NCI-H128 (cell line): ENCODE data around the gene CERKL.
"Not testable (repeated sequence)": the region's sequence is repeated elsewhere in the genome, so short reads cannot be mapped to it uniquely, and the experiment has no call there.

ENCODE experiments used
- DNase-seq: peaks from one replicate; lab custom pipeline; 2025; ENCODE audit not compliant: unreplicated experiment; lab: John Stamatoyannopoulos, UW

CERKL gene

GRCh38 chr2:181656450-181657291, at the start of gene CERKL:
TSS of gene CERKL (minus strand) at chr2:181657105. CDS start at chr2:181657006, 99 bp downstream.
- no peak for DNase-seq

GRCh38 chr2:181702519-181702918, 45.6 kb upstream of the CERKL start:
- not testable (repeated sequence) for DNase-seq

GRCh38 chr2:181698223-181698622, 41.3 kb upstream of the CERKL start:
- no peak for DNase-seq

- DNase-seq = no peak
Measured at GRCh38 chr2:181697571-181697970, 40.7 kb upstream of the CERKL start.

GRCh38 chr2:181697126-181697525, 40.2 kb upstream of the CERKL start:
- no peak for DNase-seq

GRCh38 chr2:181694271-181694670, 37.4 kb upstream of the CERKL start:
- DNase-seq = no peak

- no peak for DNase-seq
Measured at GRCh38 chr2:181690860-181691259, 34.0 kb upstream of the CERKL start.

GRCh38 chr2:181686576-181687185, 29.8 kb upstream of the CERKL start:
- no peak for DNase-seq

GRCh38 chr2:181685150-181685688, 28.3 kb upstream of the CERKL start:
- DNase-seq = no peak

GRCh38 chr2:181684454-181685149, 27.7 kb upstream of the CERKL start:
- DNase-seq = no peak

GRCh38 chr2:181683518-181684453, 26.9 kb upstream of the CERKL start:
- DNase-seq = no peak

- no peak for DNase-seq
Measured at GRCh38 chr2:181682795-181683517, 26.1 kb upstream of the CERKL start.

GRCh38 chr2:181682026-181682789, 25.3 kb upstream of the CERKL start:
- no peak for DNase-seq

- DNase-seq = no peak
Measured at GRCh38 chr2:181680937-181681811, 24.3 kb upstream of the CERKL start.

- DNase-seq = no peak
Measured at GRCh38 chr2:181680055-181680936, 23.4 kb upstream of the CERKL start, which contains the start of gene NEUROD1. TSS of gene NEUROD1 (minus strand) at chr2:181680517. CDS start at chr2:181678860, 1,657 bp downstream.

- DNase-seq = no peak
Measured at GRCh38 chr2:181679544-181679979, 22.7 kb upstream of the CERKL start.
